GM23338 (cell line): ENCODE data around the gene HLA-DQB2. TPM values are rescaled to one million over a fixed set of nuclear protein-coding genes. Genes with fewer than 3 reads are reported as not detected.
A peak's percentile ranks its signal among the peaks of the same experiment; 100 is the strongest.

ENCODE experiments used
- ATAC-seq: fragments of 200-7000 bp; cut with Tn5 transposase; 3 replicates; pipeline ENCODE4 v1.9.1; 2020
- DNase-seq: peaks from one replicate; pipeline ENCODE4 v3.0.0-alpha.2; 2015; ENCODE audit warnings: low spot score
- H2AFZ ChIP-seq: fragments of 200-600 bp; sonication (generic); 2 replicates; pipeline ENCODE4 v1.8.0; 2016; ENCODE audit warnings: antibody characterized with exemption, mild to moderate bottlenecking, moderate library complexity
- H3F3A ChIP-seq: fragments of 200-600 bp; sonication (generic); replicated peaks from 2 replicates; pipeline ENCODE4 v1.8.0; 2017; ENCODE audit warnings: antibody characterized with exemption, mixed run types, low read depth
- H3K27ac ChIP-seq: fragments of 200-600 bp; sonication (generic); 2 replicates; pipeline ENCODE4 v1.6.1; 2016; ENCODE audit warnings: low read depth
- H3K27me3 ChIP-seq: fragments of 200-600 bp; sonication (generic); 2 replicates; pipeline ENCODE4 v1.8.0; 2016; ENCODE audit warnings: mild to moderate bottlenecking, mixed run types, moderate library complexity; ENCODE audit not compliant: insufficient read depth
- H3K36me3 ChIP-seq: fragments of 200-600 bp; sonication (generic); 2 replicates; pipeline ENCODE4 v1.8.0; 2016; ENCODE audit warnings: mild to moderate bottlenecking; ENCODE audit not compliant: insufficient read depth
- H3K4me1 ChIP-seq: fragments of 200-600 bp; sonication (generic); 2 replicates; pipeline ENCODE4 v1.8.0; 2016; ENCODE audit warnings: mild to moderate bottlenecking, moderate library complexity; ENCODE audit not compliant: insufficient read depth
- H3K4me2 ChIP-seq: fragments of 200-600 bp; sonication (generic); 2 replicates; pipeline ENCODE4 v1.7.1; 2017; ENCODE audit warnings: mixed run types
- H3K4me3 ChIP-seq: fragments of 200-600 bp; sonication (generic); 2 replicates; pipeline ENCODE4 v1.6.1; 2016; ENCODE audit warnings: mixed run types
- H3K79me2 ChIP-seq: fragments of 200-600 bp; sonication (generic); replicated peaks from 2 replicates; pipeline ENCODE4 v1.8.0; 2017; ENCODE audit warnings: mild to moderate bottlenecking; ENCODE audit not compliant: insufficient read depth
- H3K9me2 ChIP-seq: fragments of 200-600 bp; sonication (generic); 2 replicates; pipeline ENCODE4 v1.8.0; 2017; ENCODE audit not compliant: insufficient read depth
- H4K20me1 ChIP-seq: fragments of 200-600 bp; sonication (generic); replicated peaks from 2 replicates; pipeline ENCODE4 v1.8.0; 2017; ENCODE audit warnings: mild to moderate bottlenecking; ENCODE audit not compliant: insufficient read depth
- H3K27ac Mint-ChIP-seq: 2 replicates; pipeline ENCODE4 v1.8.0; 2020; ENCODE audit warnings: inconsistent platforms, mild to moderate bottlenecking, moderate library complexity, mixed read lengths
- H3K27me3 Mint-ChIP-seq: 3 replicates; pipeline ENCODE4 v1.8.0; 2022; ENCODE audit warnings: low read depth, mild to moderate bottlenecking, moderate library complexity, mixed read lengths, inconsistent platforms; ENCODE audit not compliant: insufficient read depth, poor library complexity
- H3K36me3 Mint-ChIP-seq: 3 replicates; pipeline ENCODE4 v1.8.0; 2021; ENCODE audit warnings: low read depth, mild to moderate bottlenecking, inconsistent platforms, moderate library complexity, mixed read lengths
- H3K4me1 Mint-ChIP-seq: 3 replicates; pipeline ENCODE4 v1.8.0; 2020; ENCODE audit warnings: mild to moderate bottlenecking, inconsistent platforms, mixed read lengths
- H3K4me3 Mint-ChIP-seq: 3 replicates; pipeline ENCODE4 v1.8.0; 2021; ENCODE audit warnings: moderate library complexity, mild to moderate bottlenecking, inconsistent platforms, mixed read lengths
- H3K9me3 Mint-ChIP-seq: 3 replicates; pipeline ENCODE4 v1.8.0; 2020; ENCODE audit warnings: moderate library complexity, mild to moderate bottlenecking, inconsistent platforms, mixed read lengths
- CREB1 ChIP-seq: fragments of 250-450 bp; sonication (Bioruptor Pico); IDR thresholded peaks from 2 replicates; pipeline ENCODE4 v1.5.0; 2020; ENCODE audit warnings: low read depth, mild to moderate bottlenecking, moderate library complexity
- EZH2 ChIP-seq: fragments of 200-600 bp; sonication (generic); IDR thresholded peaks from one replicate; pipeline ENCODE4 v1.8.0; 2017; ENCODE audit warnings: antibody characterized with exemption, mild to moderate bottlenecking, low read depth; ENCODE audit not compliant: unreplicated experiment
- EZH2phosphoT487 ChIP-seq: fragments of 200-600 bp; sonication (generic); IDR thresholded peaks from one replicate; pipeline ENCODE4 v1.8.1; 2018; ENCODE audit warnings: antibody characterized with exemption; ENCODE audit not compliant: unreplicated experiment
- JUNB ChIP-seq: IDR thresholded peaks from one replicate; pipeline ENCODE4 v1.6.1; 2016; ENCODE audit warnings: antibody characterized with exemption; ENCODE audit not compliant: unreplicated experiment
- POLR2AphosphoS5 ChIP-seq: IDR thresholded peaks from 2 replicates; pipeline ENCODE4 v1.6.1; 2016; ENCODE audit warnings: antibody characterized with exemption, low read depth
- STAT1 ChIP-seq: IDR thresholded peaks from one replicate; pipeline ENCODE4 v1.6.1; 2016; ENCODE audit warnings: antibody characterized with exemption; ENCODE audit not compliant: unreplicated experiment
- ZNF331 ChIP-seq: fragments of 250-450 bp; sonication (Bioruptor Pico); IDR thresholded peaks from 2 replicates; pipeline ENCODE4 v1.5.0; 2020; ENCODE audit warnings: low read depth, mild to moderate bottlenecking, moderate library complexity
- polyA plus RNA-seq: library from polyadenylated mRNA; unstranded; fragments of >200 nt; fragmentation: Nextera tagmentation; extraction: Ambion mirVana; gene quantifications from 2 replicates; pipeline ENCODE4 v1.2.1, GENCODE V29; 2016
- total RNA-seq: library from RNA; depleted of rRNA; stranded (reverse); fragments of >200 nt; shearing (Covaris generic); gene quantifications from 2 replicates; pipeline ENCODE4 v1.2.3, GENCODE V29; 2014
- TF ChIP-seq, protein P1 (sequence below): IDR thresholded peaks from one replicate; pipeline ENCODE4 v1.6.1; 2018; ENCODE audit warnings: antibody characterized with exemption; ENCODE audit not compliant: unreplicated experiment
- TF ChIP-seq, protein P2 (sequence below), 2 experiments: fragments of 200-600 bp in 1 of 2; sonication (generic) in 1 of 2; conservative IDR thresholded peaks; 2 replicates each; pipeline versions ENCODE4 v1.5.1 to v1.6.1; 2016 to 2017; ENCODE audit warnings: antibody characterized with exemption in 2 of 2, low read depth in 2 of 2, mild to moderate bottlenecking in 2 of 2, moderate library complexity in 1 of 2
- TF ChIP-seq, protein P3 (sequence below): IDR thresholded peaks from 2 replicates; pipeline ENCODE4 v1.6.1; 2016; ENCODE audit warnings: antibody characterized with exemption
- TF ChIP-seq, protein P4 (sequence below): fragments of 250-450 bp; sonication (Bioruptor Pico); IDR thresholded peaks from 2 replicates; pipeline ENCODE4 v1.5.0; 2020; ENCODE audit warnings: mild to moderate bottlenecking, moderate library complexity

The HLA-DQB2 gene
- total and polyA plus RNA-seq, 2 experiments from 2014 or later: not detected

DNA sequence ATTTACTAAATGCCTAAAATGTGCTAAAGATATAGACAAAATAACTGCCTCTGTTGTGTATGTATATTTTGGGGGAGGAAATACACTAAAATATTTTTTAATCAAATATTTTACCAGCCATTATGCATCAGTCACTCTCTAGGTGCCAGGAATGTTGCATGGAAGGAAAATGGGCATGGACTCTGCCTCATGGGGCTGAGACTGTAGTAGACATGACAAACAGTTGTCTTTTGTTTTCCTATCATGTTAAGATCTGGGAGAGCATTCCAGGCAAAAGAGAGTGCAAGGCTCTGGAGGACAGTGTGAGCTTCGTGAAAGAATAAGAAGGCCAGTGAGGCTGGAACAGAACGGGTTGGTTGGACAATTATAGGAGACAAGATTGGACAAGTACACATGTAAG lies 27.0 kb upstream of the HLA-DQB2 start (continued):
- TF ChIP-seq, protein P1, sequence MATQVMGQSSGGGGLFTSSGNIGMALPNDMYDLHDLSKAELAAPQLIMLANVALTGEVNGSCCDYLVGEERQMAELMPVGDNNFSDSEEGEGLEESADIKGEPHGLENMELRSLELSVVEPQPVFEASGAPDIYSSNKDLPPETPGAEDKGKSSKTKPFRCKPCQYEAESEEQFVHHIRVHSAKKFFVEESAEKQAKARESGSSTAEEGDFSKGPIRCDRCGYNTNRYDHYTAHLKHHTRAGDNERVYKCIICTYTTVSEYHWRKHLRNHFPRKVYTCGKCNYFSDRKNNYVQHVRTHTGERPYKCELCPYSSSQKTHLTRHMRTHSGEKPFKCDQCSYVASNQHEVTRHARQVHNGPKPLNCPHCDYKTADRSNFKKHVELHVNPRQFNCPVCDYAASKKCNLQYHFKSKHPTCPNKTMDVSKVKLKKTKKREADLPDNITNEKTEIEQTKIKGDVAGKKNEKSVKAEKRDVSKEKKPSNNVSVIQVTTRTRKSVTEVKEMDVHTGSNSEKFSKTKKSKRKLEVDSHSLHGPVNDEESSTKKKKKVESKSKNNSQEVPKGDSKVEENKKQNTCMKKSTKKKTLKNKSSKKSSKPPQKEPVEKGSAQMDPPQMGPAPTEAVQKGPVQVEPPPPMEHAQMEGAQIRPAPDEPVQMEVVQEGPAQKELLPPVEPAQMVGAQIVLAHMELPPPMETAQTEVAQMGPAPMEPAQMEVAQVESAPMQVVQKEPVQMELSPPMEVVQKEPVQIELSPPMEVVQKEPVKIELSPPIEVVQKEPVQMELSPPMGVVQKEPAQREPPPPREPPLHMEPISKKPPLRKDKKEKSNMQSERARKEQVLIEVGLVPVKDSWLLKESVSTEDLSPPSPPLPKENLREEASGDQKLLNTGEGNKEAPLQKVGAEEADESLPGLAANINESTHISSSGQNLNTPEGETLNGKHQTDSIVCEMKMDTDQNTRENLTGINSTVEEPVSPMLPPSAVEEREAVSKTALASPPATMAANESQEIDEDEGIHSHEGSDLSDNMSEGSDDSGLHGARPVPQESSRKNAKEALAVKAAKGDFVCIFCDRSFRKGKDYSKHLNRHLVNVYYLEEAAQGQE: no peak
- TF ChIP-seq STAT1: no peak
- no peak for TF ChIP-seq ZNF331 (CRISPR knock-in tag)
- no peak for TF ChIP-seq EZH2
- TF ChIP-seq, protein P2, sequence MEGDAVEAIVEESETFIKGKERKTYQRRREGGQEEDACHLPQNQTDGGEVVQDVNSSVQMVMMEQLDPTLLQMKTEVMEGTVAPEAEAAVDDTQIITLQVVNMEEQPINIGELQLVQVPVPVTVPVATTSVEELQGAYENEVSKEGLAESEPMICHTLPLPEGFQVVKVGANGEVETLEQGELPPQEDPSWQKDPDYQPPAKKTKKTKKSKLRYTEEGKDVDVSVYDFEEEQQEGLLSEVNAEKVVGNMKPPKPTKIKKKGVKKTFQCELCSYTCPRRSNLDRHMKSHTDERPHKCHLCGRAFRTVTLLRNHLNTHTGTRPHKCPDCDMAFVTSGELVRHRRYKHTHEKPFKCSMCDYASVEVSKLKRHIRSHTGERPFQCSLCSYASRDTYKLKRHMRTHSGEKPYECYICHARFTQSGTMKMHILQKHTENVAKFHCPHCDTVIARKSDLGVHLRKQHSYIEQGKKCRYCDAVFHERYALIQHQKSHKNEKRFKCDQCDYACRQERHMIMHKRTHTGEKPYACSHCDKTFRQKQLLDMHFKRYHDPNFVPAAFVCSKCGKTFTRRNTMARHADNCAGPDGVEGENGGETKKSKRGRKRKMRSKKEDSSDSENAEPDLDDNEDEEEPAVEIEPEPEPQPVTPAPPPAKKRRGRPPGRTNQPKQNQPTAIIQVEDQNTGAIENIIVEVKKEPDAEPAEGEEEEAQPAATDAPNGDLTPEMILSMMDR (conservative IDR thresholded peaks at IDR 0.05; ENCODE audit: low read depth in 2 of 2): no peak
- TF ChIP-seq EZH2phosphoT487: no peak
- no peak for TF ChIP-seq POLR2AphosphoS5
- TF ChIP-seq JUNB: no peak

DNA sequence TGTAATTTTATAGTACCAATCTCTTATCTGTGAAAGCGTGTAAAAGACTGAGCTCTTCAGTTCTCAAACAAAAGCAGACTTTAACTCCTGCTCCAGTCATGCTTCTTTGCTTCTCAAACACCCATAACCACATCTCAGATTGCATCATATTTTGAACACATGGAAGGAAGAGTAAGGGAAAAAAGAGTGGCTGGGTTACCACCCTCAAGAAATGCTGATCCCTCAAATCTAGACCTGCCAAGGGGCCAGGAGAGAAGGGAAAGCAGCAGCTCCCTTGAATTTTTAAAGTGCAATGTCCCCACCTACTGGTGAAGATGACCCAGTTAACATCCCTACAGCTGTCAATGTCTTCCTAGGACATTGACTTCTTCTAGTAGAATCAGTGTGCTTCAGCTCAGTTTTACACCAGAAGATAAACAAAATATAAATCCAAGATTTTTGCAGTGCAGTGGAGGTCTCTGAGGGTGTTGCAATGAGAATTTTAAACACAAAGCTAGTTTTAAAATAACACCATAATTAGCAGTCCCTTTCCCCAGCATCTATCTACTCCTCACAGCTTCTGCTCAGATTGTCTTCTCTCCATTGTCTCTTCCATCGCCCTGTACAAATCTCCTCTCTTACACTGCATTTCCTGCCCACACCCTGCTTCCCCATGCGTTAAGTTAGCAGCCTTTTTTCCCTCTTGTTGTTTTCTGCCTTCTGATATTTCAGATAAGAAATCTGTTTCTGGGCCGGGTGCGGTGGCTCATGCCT lies 22.6 kb upstream of the HLA-DQB2 start:
- Histone ChIP-seq H3K9me2 (no peaks in the 10 kb centered on the region), H2AFZ (no peak overlapping the region), H3K79me2 (no peaks in the 10 kb centered on the region), H3K36me3 (no peaks in the 10 kb centered on the region), H3K4me1 (no peaks in the 10 kb centered on the region), H4K20me1 (no peaks in the 10 kb centered on the region), H3K27ac (no peak overlapping the region), H3K4me2 (no peak overlapping the region), H3F3A (no peaks in the 10 kb centered on the region), H3K27me3 (no peaks in the 10 kb centered on the region), H3K4me3 (no peak overlapping the region)
- ATAC-seq: peak; percentile 99
- H3K27me3 Mint-ChIP-seq: no peaks in the 10 kb centered on the region
- H3K4me1 Mint-ChIP-seq: peaks cover 2% of the 10 kb centered on the region; the same call in 2 of the 3 replicates
- no peaks in the 10 kb centered on the region for H3K36me3 Mint-ChIP-seq
- no peaks in the 10 kb centered on the region for H3K9me3 Mint-ChIP-seq
- H3K4me3 Mint-ChIP-seq: no peak overlapping the region
- peak overlapping the region; percentile 81; the same call in 1 of the 2 replicates for H3K27ac Mint-ChIP-seq
- DNase-seq: peak; percentile 83
- TF ChIP-seq, protein P3, sequence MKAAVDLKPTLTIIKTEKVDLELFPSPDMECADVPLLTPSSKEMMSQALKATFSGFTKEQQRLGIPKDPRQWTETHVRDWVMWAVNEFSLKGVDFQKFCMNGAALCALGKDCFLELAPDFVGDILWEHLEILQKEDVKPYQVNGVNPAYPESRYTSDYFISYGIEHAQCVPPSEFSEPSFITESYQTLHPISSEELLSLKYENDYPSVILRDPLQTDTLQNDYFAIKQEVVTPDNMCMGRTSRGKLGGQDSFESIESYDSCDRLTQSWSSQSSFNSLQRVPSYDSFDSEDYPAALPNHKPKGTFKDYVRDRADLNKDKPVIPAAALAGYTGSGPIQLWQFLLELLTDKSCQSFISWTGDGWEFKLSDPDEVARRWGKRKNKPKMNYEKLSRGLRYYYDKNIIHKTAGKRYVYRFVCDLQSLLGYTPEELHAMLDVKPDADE: no peak
- TF ChIP-seq, protein P4, sequence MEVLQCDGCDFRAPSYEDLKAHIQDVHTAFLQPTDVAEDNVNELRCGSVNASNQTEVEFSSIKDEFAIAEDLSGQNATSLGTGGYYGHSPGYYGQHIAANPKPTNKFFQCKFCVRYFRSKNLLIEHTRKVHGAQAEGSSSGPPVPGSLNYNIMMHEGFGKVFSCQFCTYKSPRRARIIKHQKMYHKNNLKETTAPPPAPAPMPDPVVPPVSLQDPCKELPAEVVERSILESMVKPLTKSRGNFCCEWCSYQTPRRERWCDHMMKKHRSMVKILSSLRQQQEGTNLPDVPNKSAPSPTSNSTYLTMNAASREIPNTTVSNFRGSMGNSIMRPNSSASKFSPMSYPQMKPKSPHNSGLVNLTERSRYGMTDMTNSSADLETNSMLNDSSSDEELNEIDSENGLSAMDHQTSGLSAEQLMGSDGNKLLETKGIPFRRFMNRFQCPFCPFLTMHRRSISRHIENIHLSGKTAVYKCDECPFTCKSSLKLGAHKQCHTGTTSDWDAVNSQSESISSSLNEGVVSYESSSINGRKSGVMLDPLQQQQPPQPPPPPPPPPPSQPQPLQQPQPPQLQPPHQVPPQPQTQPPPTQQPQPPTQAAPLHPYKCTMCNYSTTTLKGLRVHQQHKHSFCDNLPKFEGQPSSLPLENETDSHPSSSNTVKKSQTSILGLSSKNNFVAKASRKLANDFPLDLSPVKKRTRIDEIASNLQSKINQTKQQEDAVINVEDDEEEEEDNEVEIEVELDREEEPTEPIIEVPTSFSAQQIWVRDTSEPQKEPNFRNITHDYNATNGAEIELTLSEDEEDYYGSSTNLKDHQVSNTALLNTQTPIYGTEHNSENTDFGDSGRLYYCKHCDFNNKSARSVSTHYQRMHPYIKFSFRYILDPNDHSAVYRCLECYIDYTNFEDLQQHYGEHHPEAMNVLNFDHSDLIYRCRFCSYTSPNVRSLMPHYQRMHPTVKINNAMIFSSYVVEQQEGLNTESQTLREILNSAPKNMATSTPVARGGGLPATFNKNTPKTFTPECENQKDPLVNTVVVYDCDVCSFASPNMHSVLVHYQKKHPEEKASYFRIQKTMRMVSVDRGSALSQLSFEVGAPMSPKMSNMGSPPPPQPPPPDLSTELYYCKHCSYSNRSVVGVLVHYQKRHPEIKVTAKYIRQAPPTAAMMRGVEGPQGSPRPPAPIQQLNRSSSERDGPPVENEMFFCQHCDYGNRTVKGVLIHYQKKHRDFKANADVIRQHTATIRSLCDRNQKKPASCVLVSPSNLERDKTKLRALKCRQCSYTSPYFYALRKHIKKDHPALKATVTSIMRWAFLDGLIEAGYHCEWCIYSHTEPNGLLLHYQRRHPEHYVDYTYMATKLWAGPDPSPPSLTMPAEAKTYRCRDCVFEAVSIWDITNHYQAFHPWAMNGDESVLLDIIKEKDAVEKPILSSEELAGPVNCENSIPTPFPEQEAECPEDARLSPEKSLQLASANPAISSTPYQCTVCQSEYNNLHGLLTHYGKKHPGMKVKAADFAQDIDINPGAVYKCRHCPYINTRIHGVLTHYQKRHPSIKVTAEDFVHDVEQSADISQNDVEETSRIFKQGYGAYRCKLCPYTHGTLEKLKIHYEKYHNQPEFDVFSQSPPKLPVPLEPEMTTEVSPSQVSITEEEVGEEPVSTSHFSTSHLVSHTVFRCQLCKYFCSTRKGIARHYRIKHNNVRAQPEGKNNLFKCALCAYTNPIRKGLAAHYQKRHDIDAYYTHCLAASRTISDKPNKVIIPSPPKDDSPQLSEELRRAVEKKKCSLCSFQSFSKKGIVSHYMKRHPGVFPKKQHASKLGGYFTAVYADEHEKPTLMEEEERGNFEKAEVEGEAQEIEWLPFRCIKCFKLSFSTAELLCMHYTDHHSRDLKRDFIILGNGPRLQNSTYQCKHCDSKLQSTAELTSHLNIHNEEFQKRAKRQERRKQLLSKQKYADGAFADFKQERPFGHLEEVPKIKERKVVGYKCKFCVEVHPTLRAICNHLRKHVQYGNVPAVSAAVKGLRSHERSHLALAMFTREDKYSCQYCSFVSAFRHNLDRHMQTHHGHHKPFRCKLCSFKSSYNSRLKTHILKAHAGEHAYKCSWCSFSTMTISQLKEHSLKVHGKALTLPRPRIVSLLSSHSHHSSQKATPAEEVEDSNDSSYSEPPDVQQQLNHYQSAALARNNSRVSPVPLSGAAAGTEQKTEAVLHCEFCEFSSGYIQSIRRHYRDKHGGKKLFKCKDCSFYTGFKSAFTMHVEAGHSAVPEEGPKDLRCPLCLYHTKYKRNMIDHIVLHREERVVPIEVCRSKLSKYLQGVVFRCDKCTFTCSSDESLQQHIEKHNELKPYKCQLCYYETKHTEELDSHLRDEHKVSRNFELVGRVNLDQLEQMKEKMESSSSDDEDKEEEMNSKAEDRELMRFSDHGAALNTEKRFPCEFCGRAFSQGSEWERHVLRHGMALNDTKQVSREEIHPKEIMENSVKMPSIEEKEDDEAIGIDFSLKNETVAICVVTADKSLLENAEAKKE (CRISPR knock-in tag): no peak
- TF ChIP-seq JUNB (peak; percentile 59), CREB1 (CRISPR knock-in tag) (no peak)
